Karpas-422 (cell line): ENCODE data around the gene PRSS3. TPM values are rescaled to one million over a fixed set of nuclear protein-coding genes. Genes with fewer than 3 reads are reported as not detected.
"Not testable (repeated sequence)": the region's sequence is repeated elsewhere in the genome, so short reads cannot be mapped to it uniquely, and the experiment has no call there.

Source experiments
- DNase-seq: peaks from one replicate; pipeline ENCODE4 v3.0.0-alpha.2; 2015
- H2AFZ ChIP-seq: fragments of 200-600 bp; sonication (generic); 2 replicates; pipeline ENCODE4 v1.6.1; 2014; ENCODE audit warnings: antibody characterized with exemption, low read length, mixed read lengths
- H3K27ac ChIP-seq: fragments of 200-600 bp; sonication (generic); 2 replicates; pipeline ENCODE4 v1.5.1; 2014; ENCODE audit warnings: mild to moderate bottlenecking, low read length, moderate library complexity
- H3K27me3 ChIP-seq: fragments of 200-600 bp; sonication (generic); 2 replicates; pipeline ENCODE4 v1.6.1; 2014; ENCODE audit warnings: low read length, mixed read lengths
- H3K36me3 ChIP-seq: fragments of 200-600 bp; sonication (generic); 2 replicates; pipeline ENCODE4 v1.6.1; 2014; ENCODE audit warnings: low read length, mixed read lengths; ENCODE audit not compliant: insufficient read depth
- H3K4me1 ChIP-seq: fragments of 200-600 bp; sonication (generic); 2 replicates; pipeline ENCODE4 v1.6.1; 2014; ENCODE audit warnings: mild to moderate bottlenecking, low read length, mixed read lengths
- H3K4me2 ChIP-seq: fragments of 200-600 bp; sonication (generic); 2 replicates; pipeline ENCODE4 v1.6.1; 2014; ENCODE audit warnings: low read length, low read depth, mild to moderate bottlenecking; ENCODE audit not compliant: poor library complexity, severe bottlenecking
- H3K4me3 ChIP-seq: fragments of 200-600 bp; sonication (generic); 2 replicates; pipeline ENCODE4 v1.5.1; 2014; ENCODE audit warnings: mild to moderate bottlenecking, antibody characterized with exemption, low read length, mixed read lengths
- H3K79me2 ChIP-seq: fragments of 200-600 bp; sonication (generic); 2 replicates; pipeline ENCODE4 v1.6.1; 2014; ENCODE audit warnings: mild to moderate bottlenecking, low read length, mixed read lengths
- H3K9ac ChIP-seq: fragments of 200-600 bp; sonication (generic); 2 replicates; pipeline ENCODE4 v1.6.0; 2014; ENCODE audit warnings: low read length
- H3K9me2 ChIP-seq: fragments of 200-600 bp; sonication (generic), shearing (Covaris generic); replicated peaks from 2 replicates; pipeline ENCODE4 v1.6.0; 2014; ENCODE audit warnings: mild to moderate bottlenecking, low read length, moderate library complexity; ENCODE audit not compliant: insufficient read depth
- H3K9me3 ChIP-seq: fragments of 300-700, 200-600 bp; sonication (generic); 2 replicates; pipeline ENCODE4 v1.6.1; 2014; ENCODE audit warnings: low read length, mixed read lengths
- H4K20me1 ChIP-seq: fragments of 200-600 bp; sonication (generic); 2 replicates; pipeline ENCODE4 v1.6.1; 2014; ENCODE audit warnings: mild to moderate bottlenecking, antibody characterized with exemption, low read length, low read depth; ENCODE audit not compliant: insufficient read depth
- total RNA-seq: library from RNA; depleted of rRNA; stranded (reverse); fragments of >200 nt; shearing (Covaris generic); gene quantifications from 2 replicates; pipeline ENCODE4 v1.2.3, GENCODE V29; 2014; ENCODE audit warnings: low replicate concordance

The PRSS3 gene
- total RNA-seq, 1 experiment from 2014 or later = not detected

DNA sequence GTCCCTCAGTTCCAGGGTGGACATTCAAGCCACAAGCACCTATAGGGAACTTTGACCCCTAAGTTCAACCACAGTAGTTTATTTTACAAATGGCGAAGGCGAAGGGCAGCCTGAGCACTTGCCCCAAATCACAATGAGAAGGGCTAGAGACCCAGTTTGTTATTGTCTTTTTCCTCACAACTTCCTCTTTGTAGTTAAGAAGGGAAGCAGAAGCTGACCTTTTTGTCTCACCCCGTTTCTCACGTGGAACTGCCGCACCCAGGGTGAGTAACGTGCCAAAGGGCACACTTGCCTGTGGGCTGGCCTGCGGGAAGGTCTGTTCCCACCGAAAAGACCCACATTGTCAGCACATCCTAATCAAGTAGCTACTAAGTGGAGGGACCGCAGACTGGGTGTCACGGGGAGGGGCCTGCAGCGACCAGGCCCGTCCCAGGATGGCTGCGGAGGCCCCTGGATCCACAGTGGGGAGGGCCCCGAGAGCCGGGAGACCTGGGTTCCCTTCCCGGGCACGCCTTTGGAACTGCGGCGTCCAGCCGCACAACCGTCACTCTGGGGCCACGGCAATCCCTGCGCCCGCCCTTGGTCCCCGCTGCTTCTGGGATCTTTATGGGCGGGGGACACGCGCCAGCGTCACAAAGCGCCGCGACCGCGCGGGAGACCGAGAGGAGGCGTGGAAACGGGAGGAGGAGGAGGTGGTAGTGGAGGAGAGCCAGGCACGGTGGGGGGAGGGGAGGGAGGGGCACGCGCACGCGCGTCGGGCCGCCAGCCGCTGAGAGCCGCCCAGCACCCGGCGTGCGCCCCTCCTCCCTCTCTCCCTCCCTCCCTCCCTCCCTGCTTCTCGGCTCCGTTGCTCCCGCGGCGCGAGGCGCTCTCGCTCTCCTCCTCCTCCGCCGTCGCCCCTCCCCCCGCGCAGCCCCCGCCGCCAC lies 21.2 kb downstream of the PRSS3 start, which contains the start of gene UBE2R2:
Gene UBE2R2 (plus strand): TSS at position 834 of the 926 bp plus-strand sequence. CDS start 598 bp downstream, outside the sequence.
- Histone ChIP-seq H3K27me3 (no peaks in the 10 kb centered on the region), H3K27ac (peak within 1 kb of the TSS; percentile 82), H3K79me2 (peaks cover 44% of the 10 kb centered on the region), H3K9ac (peak within 1 kb of the TSS; percentile 98), H2AFZ (peak within 1 kb of the TSS; percentile 64; the same call in 1 of the 2 replicates), H3K36me3 (no peaks in the 10 kb centered on the region; the same call in 1 of the 2 replicates), H3K9me2 (no peaks in the 10 kb centered on the region), H3K9me3 (no peaks in the 10 kb centered on the region), H3K4me3 (peak within 1 kb of the TSS; percentile 97), H4K20me1 (peaks cover 17% of the 10 kb centered on the region; the same call in 1 of the 2 replicates), H3K4me1 (peaks cover 45% of the 10 kb centered on the region), H3K4me2 (peak within 1 kb of the TSS; percentile 92)
- peak; percentile 97 for DNase-seq

DNA sequence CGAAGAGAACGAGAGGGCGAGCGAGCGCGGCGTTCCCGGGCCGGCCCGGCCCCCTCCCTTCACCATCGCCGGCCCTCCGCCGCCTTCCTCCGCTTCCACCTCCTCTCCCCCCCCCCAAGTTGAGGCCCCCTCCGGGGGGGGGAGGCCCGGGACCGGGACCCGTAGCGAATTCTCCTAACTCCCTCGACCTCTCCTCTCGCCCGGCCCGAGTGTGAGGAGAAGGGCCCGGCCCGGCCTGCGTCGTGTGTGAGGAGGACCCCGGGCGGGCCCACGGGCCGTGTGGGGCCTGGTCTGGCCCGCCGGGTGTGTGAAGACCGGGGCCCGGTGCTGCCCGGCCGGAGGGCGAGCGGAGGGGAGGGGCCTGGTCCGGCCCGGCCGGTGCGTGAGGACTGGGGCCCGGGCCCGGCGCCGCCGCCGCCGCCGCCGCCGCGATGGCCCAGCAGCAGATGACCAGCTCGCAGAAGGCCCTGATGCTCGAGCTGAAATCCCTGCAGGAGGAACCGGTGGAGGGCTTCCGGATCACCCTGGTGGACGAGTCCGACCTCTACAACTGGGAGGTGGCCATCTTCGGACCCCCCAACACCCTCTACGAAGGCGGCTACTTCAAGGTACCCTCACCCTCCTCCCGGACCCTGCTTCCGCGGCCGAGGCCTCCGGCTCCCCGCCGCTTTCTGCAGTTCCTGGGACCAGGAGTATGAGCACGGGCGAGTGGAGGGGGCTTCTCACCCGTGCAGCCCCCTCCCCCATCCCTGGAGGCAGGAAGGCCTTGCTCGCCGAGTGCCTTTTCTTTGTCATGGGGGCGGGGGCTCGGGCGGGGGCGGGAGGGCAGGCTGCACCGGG lies 22.2 kb downstream of the PRSS3 start:
- Histone ChIP-seq H3K36me3 (no peaks in the 10 kb centered on the region; the same call in 1 of the 2 replicates), H3K79me2 (peaks cover 53% of the 10 kb centered on the region), H3K9me3 (no peaks in the 10 kb centered on the region), H3K27me3 (no peaks in the 10 kb centered on the region), H4K20me1 (peaks cover 17% of the 10 kb centered on the region; the same call in 1 of the 2 replicates), H3K4me1 (peaks cover 45% of the 10 kb centered on the region), H3K9me2 (no peaks in the 10 kb centered on the region), H3K9ac (peak overlapping the region; percentile 98), H3K4me2 (peak overlapping the region; percentile 82), H2AFZ (0 out of 2 replicates have a peak overlapping the region, but pooled peaks have one; percentile 24), H3K27ac (peak overlapping the region; percentile 82), H3K4me3 (peak overlapping the region; percentile 97)
- peak; percentile 83 for DNase-seq

DNA sequence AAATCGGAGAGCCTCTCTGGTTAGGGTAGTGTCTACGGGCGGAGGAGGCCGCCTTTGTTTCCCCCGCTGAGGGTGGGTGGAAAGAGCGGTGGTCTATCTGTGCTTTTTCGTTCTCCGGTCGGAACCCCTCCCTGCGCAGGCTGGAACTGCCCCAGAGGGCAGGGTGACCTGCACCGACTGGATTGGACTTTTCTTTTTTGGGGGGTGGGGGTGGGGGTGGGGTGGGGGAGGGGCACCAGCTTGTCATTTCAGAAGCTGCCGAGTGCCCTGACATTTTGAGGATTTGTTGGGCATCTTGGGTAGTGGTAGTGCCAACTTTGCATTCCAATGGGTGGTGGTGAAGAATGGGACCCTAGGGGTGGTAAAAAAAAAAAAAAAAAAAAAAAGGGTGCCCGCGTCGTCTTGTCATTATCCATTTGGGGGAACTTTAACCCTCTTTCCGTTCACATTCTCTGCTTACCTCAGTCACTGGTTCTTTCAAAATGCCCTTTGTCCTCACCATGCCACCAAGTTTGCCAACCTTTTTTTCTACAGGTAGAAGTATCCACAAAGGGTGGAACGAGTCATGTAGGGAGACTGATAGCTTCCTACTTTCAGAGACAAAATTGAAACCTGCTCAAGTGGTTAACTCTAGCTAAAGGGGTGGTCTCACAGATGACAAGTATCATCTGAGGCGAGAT lies 22.9 kb downstream of the PRSS3 start:
- Histone ChIP-seq H3K27ac (peak overlapping the region; percentile 18; the same call in 1 of the 2 replicates), H3K9me2 (no peaks in the 10 kb centered on the region), H3K27me3 (no peaks in the 10 kb centered on the region), H3K79me2 (peaks cover 61% of the 10 kb centered on the region), H2AFZ (no peak overlapping the region), H3K4me3 (peak overlapping the region; percentile 97), H4K20me1 (peaks cover 17% of the 10 kb centered on the region; the same call in 1 of the 2 replicates), H3K4me2 (peak overlapping the region; percentile 82), H3K4me1 (peaks cover 43% of the 10 kb centered on the region), H3K36me3 (no peaks in the 10 kb centered on the region; the same call in 1 of the 2 replicates), H3K9ac (peak overlapping the region; percentile 98), H3K9me3 (no peaks in the 10 kb centered on the region)
- DNase-seq = peak; percentile 58

DNA sequence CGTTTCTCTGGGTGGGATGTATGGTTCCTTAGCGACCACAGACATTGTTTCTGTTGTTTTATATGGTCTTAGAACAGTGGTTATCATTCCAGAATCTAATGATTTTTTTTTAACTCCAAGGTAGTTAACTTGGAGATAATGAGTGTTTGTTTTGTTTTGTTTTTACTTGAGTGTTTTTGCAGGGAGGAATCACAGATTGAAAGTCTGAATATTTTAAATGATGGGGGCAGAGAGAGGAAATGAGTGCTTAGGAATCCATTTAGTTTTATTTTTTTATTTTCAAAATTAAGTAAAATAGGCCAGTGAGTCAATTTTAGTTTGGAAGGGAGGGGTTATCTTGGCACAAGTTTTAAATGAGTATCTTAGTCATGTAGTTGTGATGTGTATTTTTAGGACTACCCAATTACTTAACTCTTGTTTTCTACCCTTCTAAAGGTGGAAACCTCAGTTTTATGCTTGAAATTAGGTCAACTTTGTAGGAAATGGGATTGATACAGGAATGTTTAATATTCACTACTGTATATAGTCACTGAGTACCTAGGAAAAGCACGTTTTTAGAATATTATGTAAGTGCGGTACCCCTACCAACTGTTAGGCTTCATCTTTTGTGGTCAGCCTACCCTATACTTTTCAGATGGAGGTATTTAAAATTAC lies 23.6 kb downstream of the PRSS3 start:
- Histone ChIP-seq H2AFZ (no peak overlapping the region), H3K9ac (peak overlapping the region; percentile 98), H3K27me3 (no peaks in the 10 kb centered on the region), H3K9me2 (no peaks in the 10 kb centered on the region), H3K9me3 (no peaks in the 10 kb centered on the region), H3K4me1 (peaks cover 39% of the 10 kb centered on the region), H3K4me2 (peak overlapping the region; percentile 82), H3K36me3 (peaks cover 5% of the 10 kb centered on the region; the same call in 1 of the 2 replicates), H3K79me2 (peaks cover 67% of the 10 kb centered on the region), H3K27ac (peak overlapping the region; percentile 18; the same call in 1 of the 2 replicates), H3K4me3 (peak overlapping the region; percentile 97), H4K20me1 (peaks cover 17% of the 10 kb centered on the region; the same call in 1 of the 2 replicates)
- no peak for DNase-seq

DNA sequence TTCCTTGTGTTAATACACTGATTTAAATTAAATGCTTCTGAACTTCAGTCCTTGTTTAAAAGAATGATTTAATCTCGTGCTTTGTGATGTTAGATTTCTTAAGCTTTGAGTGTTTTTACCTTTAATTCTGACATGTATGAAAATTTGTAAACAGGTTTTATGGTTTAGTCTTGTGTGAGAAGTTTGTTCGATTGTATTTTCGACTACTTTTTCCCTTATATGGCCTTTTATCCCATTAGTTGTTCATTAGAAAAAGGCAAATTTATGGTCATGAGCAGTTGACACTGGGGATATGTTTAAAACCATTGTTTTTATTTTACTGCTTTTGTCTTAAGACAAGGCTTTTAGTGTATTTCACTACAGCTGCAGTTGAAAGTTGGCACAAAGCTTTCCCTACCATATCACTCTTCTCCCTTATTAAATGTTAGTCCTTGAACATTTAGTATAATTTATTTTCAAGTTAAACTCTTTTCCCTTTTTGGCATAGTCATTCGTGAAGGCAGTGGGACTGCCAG lies 24.9 kb downstream of the PRSS3 start:
- Histone ChIP-seq H3K9ac (no peak overlapping the region), H3K27ac (no peak overlapping the region), H3K9me3 (no peaks in the 10 kb centered on the region), H2AFZ (no peak overlapping the region), H3K4me3 (no peak overlapping the region), H3K27me3 (no peaks in the 10 kb centered on the region), H3K79me2 (peaks cover 80% of the 10 kb centered on the region), H3K36me3 (peaks cover 5% of the 10 kb centered on the region; the same call in 1 of the 2 replicates), H3K9me2 (no peaks in the 10 kb centered on the region), H3K4me2 (peak overlapping the region; percentile 82), H3K4me1 (peaks cover 34% of the 10 kb centered on the region), H4K20me1 (peaks cover 17% of the 10 kb centered on the region; the same call in 1 of the 2 replicates)
- no peak for DNase-seq

DNA sequence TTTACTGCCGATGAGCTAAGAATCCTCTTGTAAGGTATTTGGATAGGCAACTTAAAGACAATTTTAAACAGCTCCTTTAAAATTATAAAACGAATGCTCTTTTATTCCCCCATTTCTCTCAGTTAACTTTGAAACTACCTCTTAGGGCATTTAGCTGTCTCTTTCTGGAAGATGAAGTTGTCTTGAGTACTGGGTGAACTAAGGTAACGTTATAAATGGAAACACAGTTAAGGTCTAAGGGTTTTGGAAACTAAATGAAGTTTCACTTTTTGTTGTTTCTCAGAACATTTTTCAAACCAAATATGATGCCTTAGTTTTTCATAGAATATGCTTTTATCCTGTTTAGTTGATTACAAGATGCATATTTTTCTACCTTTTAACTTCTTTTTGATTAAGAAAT lies 28.4 kb downstream of the PRSS3 start:
- Histone ChIP-seq H3K9me2 (no peaks in the 10 kb centered on the region), H3K9me3 (no peaks in the 10 kb centered on the region), H4K20me1 (peaks cover 17% of the 10 kb centered on the region), H3K27me3 (no peaks in the 10 kb centered on the region), H3K36me3 (peaks cover 8% of the 10 kb centered on the region; the same call in 1 of the 2 replicates), H3K4me3 (no peak overlapping the region), H3K9ac (no peak overlapping the region), H3K4me2 (no peak overlapping the region), H3K79me2 (peaks cover 95% of the 10 kb centered on the region), H3K4me1 (peaks cover 21% of the 10 kb centered on the region), H3K27ac (no peak overlapping the region), H2AFZ (no peak overlapping the region)
- DNase-seq = no peak

DNA sequence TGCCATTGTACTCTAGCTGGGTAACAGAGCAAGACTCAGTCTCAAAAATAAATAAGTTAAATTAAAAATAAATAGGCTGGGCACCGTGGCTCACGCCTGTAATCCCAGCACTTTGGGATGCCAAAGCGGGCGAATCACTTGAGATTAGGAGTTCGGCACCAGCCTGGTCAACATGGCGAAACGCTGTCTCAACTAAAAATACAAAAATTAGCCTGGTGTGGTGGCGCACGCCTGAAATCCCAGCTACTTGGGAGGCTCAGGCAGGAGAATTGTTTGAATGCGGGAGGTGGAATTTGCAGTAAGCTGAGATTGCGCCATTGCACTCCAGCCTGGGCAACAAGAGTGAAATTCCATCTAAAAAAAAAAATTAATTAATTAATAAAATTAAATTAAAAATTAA lies 31.9 kb downstream of the PRSS3 start:
- peaks cover 12% of the 10 kb centered on the region; the same call in 1 of the 2 replicates for H3K36me3 ChIP-seq
- H3K4me2 ChIP-seq, H3K27ac ChIP-seq, DNase-seq, H3K4me1 ChIP-seq, H2AFZ ChIP-seq, H3K9me2 ChIP-seq, H3K4me3 ChIP-seq, H3K9ac ChIP-seq, H3K27me3 ChIP-seq, H3K9me3 ChIP-seq: not testable (repeated sequence)
- H3K79me2 ChIP-seq = peaks cover 94% of the 10 kb centered on the region
- H4K20me1 ChIP-seq = peaks cover 22% of the 10 kb centered on the region
